HL-60 (cell line): Measurements from ENCODE around the gene TAS2R20.

ENCODE experiments used
- DNase-seq, 2 experiments: peaks; one replicate each; pipeline ENCODE4 v3.0.0-alpha.2; 2010 to 2020; ENCODE audit warnings: low read depth in 1 of 2, low spot score in 1 of 2
- H3K27ac ChIP-seq: fragments of 250-450 bp; sonication (Bioruptor Pico); replicated peaks from 2 replicates; pipeline ENCODE4 v1.5.1; 2020; ENCODE audit warnings: mild to moderate bottlenecking, moderate library complexity
- H3K27me3 ChIP-seq: fragments of 250-450 bp; sonication (Bioruptor Pico); 2 replicates; pipeline ENCODE4 v1.5.1; 2021; ENCODE audit warnings: mild to moderate bottlenecking, moderate library complexity; ENCODE audit not compliant: insufficient read depth, poor library complexity, severe bottlenecking
- H3K4me3 ChIP-seq: replicated peaks from 2 replicates; pipeline ENCODE4 v1.5.1; 2011; ENCODE audit warnings: mild to moderate bottlenecking, control low read depth, low read length; ENCODE audit not compliant: insufficient read depth
- CTCF ChIP-seq: IDR thresholded peaks from one replicate; pipeline ENCODE4 v1.5.1; 2011; ENCODE audit warnings: low read length, control low read depth, inconsistent platforms; ENCODE audit not compliant: insufficient read depth
- GABPA ChIP-seq: IDR thresholded peaks from 2 replicates; pipeline ENCODE4 v1.6.1; 2012; ENCODE audit warnings: low read depth
- POLR2AphosphoS5 ChIP-seq: IDR thresholded peaks from 2 replicates; pipeline ENCODE4 v1.6.1; 2012; ENCODE audit warnings: low read depth
- REST ChIP-seq: IDR thresholded peaks from 2 replicates; pipeline ENCODE4 v1.6.1; 2012; ENCODE audit warnings: low read depth; ENCODE audit not compliant: insufficient replicate concordance
- SPI1 ChIP-seq: IDR thresholded peaks from 2 replicates; pipeline ENCODE4 v1.6.1; 2012; ENCODE audit warnings: low read depth, mild to moderate bottlenecking, borderline replicate concordance

TAS2R20 gene

DNA sequence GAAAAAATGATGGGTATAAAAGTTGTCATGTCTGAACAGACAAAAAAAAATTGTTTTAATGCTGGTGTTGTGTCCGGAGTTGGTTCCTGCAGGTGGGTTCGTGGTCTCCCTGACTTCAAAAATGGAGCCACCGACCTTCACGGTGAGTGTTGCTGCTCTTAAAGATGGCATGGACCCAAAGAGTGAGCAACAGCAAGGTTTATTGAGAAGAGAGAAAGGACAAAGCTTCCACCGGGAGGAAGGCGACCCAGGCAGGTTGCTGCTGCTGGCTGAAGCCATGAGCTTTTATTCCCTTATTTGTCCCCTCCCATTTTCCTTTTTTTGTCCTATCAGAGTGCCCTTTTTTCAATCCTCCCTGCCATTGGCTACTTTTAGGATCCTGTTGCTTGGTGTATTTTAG lies 33.2 kb upstream of the TAS2R20 start, which contains the start of gene TAS2R31:
TAS2R31 (minus strand) TSS at position 101 of the 400 bp plus-strand sequence; CDS start at position 29, 72 bp downstream.
- no peak within 1 kb of the TSS for H3K27ac ChIP-seq
- TF ChIP-seq REST (no peak), SPI1 (no peak), POLR2AphosphoS5 (no peak), GABPA (no peak), CTCF (no peak)
- H3K4me3 ChIP-seq = no peak within 1 kb of the TSS
- DNase-seq = no peak
- H3K27me3 ChIP-seq = no peaks in the 10 kb centered on the region

DNA sequence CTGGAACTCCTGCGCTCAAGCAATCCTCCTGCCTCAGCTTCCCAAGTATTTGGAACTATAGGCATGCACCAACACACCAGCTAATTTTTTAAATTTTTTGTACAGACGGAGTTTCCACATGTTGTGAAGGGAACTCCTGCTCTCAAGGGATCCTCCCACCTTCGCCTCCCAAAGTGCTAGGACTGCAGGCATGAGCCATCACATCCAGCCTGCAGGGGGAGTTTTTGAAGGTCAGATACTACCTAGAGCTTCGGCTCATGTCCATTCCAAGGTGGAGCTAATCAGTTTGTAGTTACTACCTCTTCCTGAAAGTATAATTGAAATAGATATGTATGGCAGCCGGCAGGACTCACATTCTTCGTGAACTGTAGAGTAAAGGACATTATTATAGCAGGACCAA lies 28.0 kb upstream of the TAS2R20 start:
- no peak overlapping the region for H3K27ac ChIP-seq
- H3K4me3 ChIP-seq = no peak overlapping the region
- TF ChIP-seq GABPA (no peak), REST (no peak), POLR2AphosphoS5 (no peak), SPI1 (no peak), CTCF (no peak)
- H3K27me3 ChIP-seq = no peaks in the 10 kb centered on the region
- no peak for DNase-seq

DNA sequence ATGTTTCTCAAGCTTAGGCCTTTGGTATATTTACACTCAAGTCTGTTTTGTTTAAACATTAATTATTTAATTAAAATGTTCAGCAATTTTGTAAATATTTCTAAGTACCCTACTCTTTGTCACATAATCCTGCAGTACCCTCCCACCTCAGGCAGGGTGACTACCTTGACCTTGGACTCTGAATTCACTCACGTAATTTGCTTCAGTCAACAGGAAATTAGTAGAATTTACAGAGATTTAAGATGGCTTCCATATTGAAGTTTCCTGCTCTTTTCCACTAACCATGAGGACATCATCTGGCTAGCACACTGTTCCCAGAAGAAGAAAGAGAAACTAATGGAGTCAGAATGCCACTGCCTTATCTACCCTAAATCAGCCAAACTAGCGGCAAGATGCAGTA lies 25.3 kb upstream of the TAS2R20 start:
- no peak overlapping the region for H3K4me3 ChIP-seq
- no peak overlapping the region for H3K27ac ChIP-seq
- TF ChIP-seq GABPA = no peak
- TF ChIP-seq REST = no peak
- no peak for TF ChIP-seq SPI1
- no peak for TF ChIP-seq CTCF
- no peak for TF ChIP-seq POLR2AphosphoS5
- no peak for DNase-seq
- H3K27me3 ChIP-seq = no peaks in the 10 kb centered on the region
